AML-193 (cell line): ENCODE data around the gene UBXN4.

Experiments used
- DNase-seq, 2 experiments: peaks; one replicate each; lab custom pipeline; 2025; lab: John Stamatoyannopoulos, UW

UBXN4 gene

GRCh38 chr2:135812907-135813511, 71.4 kb downstream of the UBXN4 start:
- no peak for DNase-seq

DNA sequence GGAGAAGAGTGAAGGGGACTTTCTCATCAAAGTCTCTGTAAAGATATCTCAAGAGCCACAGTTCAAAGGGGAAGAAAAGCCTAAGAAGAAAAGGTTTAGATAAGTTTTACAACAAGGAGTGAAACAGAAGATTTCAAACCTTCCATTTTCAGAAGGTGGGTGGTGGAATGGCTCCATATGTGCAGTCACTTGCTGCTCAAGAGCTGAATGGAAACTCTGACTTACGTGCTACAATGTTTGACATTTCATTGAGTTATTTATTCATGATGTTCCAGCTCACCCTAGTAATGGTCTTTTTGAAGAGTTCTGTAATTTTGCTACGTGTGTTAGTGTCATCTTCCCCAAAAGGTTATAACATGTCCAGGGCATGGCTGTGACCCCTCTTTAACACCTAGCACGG, 73.6 kb downstream of the UBXN4 start:
- no peak for DNase-seq

DNA sequence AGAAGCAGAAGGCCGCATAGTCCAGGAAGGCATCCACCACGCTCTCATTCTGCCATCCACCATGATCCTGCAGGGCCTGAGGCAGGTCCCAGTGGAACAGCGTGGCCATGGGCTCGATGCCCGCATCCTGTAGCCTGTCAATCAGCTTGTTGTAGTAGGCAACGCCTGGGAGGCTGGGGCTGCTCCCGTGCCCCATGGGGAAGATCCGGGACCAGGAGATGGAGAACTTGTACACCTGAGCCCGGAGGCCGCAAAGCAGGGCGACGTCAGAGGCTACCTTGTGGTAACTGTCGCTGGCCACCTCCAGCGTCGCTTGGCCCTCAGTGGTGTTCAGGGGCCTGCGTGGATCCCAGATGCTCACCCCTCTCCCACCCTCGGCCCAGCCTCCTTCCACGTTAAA, 75.8 kb downstream of the UBXN4 start:
- DNase-seq, result no peak

DNA sequence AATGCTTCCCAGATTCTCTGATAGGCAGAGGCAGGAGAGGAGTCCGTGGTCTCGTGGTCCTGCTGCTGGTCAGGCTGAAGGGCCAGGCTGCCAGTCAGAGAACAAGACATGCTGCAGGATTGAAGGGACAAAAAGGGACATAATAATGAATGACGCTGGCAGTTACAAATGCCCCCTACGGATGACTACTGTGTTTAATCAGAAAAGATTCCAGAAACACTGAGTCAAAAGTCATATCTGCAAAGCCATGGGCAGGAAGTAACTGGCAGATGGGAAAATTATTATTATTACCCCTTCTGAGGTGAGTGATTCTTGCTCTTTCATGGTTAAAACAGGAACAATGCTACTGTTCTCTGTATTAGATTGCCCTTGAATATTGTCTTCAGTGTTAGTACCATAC, 76.3 kb downstream of the UBXN4 start:
- DNase-seq, result no peak

- DNase-seq, result peak; percentile 3 to 28
Observed at GRCh38 chr2:135818937-135819610, 77.4 kb downstream of the UBXN4 start.

DNA sequence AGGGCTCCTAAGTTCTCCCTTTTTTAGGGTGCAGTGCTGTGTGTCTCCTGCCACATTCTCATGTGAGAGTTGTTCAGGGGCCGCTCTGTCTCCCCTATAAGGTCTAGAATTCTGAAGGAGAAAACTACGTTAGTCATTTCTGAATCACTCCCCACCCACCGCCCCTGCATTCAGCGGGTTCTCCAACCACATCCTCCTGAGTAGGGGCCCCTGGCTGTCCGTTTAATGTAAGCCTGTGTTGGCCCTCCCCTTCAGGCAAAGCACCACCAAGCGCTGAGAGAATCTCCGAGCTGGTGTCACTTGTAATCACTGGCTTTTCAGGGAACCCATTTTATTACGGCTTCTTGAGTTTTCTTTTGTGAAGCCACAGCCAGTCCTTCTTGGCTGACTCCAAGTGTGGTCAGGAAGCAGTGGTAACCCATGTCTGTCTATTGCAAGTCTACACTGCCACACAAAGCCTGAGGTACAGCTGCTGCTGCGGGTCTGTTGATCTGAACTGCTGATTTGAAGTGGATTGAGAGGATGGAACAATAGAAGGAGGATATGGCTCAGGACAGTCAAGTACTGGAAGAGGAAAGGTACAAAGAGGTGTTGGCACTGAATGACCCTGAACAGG, 78.5 kb downstream of the UBXN4 start:
- DNase-seq, result no peak

DNA sequence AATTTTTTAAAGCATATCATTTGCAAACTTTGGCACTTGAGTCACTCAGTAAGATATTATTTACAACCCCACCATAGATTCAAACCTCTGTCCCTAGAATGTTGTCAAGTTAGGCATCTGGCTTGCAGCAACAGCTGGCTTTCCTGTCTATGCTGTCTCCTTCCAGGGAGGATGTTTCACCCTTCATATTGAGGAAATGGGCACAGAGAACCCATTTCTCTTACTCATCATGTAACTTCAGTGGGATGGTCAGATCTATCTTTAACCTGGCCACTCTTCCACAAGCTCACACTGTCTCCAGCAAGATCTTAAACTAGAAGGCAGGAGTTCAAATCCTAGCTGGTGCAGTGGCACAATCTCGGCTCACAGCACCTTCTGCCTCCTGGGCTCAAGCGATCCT, 79.5 kb downstream of the UBXN4 start:
- DNase-seq, result no peak

GRCh38 chr2:135822855-135823254, 81.2 kb downstream of the UBXN4 start:
- DNase-seq, result no peak

GRCh38 chr2:135825131-135825530, 83.5 kb downstream of the UBXN4 start:
- DNase-seq, result no peak

DNA sequence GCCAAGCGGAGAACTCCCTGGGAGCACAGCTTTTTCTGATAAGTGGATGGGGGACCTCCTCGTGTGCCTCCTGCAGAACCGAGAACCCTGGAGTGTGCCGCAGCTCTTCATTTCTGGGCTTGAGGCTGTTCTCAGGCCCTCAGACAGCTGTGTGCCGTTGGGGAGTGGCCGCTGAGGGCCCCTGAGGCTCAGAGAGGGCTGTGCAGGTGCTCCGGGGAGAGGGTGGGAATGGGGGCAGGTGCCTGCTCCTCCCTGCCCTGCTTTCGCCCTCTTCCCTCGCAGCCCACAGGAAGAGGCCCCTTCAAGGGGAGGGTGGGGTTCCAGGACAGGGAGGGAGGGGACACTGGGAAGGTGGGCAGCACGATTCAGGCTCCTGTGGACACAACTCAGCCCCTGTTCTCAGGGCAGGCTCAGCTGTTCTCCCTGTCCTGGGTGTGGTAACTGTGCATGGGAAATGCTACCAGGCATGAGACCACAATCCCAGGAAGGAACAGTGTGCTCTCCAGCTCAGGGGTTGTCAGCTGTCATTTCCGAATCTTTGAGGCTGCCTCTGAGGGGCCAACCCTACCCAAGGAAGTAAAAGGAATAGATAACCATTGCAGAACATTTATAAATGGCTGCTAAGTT, 84.0 kb downstream of the UBXN4 start:
- DNase-seq, result no peak

DNA sequence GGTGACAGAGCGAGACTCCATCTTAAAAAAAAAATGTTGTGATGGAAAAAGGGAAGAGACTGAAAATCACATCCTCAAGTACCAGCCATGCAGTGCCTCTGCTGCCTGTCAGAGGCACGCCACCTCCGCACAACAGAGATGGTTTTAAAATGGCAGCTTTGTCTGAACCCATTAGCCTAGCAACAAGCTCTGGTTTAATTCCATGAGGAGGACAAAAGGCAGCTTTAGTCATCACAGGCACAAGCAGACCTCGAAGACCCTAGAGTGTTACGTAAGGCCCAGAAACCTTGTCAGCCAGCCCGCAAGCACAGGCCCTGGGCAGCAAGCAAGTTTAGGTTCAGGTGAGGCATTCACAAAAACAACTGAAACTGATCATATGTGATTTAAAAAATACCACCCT, 84.9 kb downstream of the UBXN4 start:
- DNase-seq, result no peak

DNA sequence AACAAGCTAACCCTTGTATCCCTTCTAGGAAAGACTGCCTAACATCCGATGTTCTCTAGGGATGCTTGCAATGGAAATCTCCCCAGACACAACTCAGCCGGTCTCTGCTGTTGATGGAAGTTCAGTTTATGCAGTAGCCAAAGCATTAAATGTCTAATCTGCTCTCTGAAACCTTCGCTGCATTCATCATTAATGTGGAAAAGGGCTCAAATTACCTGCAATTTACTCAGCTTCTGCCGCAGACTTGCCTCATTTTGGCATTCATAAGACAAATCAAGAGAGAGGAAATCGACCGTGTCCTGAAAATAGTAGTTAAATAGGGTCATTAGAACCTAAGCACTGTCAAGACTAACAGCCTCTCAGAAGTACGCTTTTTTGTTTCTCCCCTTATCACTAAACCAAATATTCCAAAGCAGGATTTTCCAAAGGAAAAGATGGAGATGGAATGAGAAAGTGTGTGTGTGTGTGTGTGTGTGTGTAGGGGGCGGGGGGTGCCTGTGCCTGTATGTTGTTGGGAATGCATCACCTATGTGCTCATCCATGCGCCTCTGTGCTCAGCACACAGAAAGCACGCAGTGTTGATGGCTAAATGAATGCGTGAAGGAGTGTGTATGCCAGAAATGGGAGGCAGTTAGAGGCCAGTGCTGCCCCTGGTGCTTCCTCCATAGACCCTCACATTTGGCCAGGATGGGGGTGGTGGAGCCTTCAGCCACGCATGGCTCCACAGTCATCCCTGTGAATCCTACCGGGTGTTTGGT, 87.9 kb downstream of the UBXN4 start:
- no peak for DNase-seq

DNA sequence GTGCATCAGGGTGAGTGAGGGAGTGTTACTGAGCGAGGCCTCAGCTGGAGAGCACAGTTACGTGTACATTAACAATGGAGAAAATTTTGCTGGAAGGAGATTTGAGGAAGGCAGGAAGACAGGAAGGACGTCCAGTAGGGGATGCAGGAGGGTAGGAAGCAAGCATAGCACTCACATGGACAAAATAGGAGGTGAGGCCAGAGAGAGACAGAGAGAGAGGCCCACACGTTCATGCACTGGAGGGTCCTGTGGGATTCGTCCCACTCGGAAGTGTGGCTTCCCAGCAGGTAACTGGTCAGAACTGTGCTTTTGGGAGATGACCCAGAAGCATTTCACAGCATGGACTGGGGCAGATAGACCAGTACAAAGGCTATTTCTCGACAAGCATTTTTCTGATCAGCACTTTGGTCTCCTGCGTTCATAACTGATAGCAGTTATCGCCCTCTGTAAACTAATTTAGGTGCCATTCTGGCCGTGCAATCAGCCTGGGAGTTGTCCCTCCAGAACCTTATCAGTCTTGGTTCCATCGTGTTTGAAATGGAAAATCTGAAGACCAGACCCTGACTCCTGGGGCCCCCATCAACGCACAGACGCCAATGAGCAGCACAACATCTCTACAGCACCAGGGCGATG, 89.6 kb downstream of the UBXN4 start:
- no peak for DNase-seq

DNA sequence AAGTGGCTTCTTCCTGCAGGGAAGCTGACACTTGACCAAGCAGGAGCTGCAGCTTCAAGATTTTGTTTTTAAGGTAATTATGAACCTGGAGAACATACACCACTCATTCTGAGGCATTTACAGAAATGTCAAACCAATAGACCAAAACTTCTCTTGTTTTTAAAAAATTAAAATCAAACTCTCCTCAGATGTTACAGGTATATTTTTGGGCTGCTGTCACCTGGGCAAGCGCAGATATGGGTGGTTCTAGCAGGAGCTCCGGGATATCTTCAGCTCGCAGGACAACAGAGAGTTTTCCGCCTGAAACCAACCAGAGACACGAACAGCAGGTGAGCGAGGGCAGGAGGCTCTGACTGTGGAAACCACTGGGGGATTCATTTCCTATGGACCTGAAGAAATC, 91.2 kb downstream of the UBXN4 start:
- no peak for DNase-seq
